Activated naive CD4-positive, alpha-beta T cell treated with Interleukin-2 at 50 U/mL for 16 hours (primary cell): ENCODE data around the gene TMEM38B.
"Not testable (repeated sequence)": the region's sequence is repeated elsewhere in the genome, so short reads cannot be mapped to it uniquely, and the experiment has no call there.

ENCODE experiments used
- DNase-seq: peaks from one replicate; pipeline ENCODE4 v3.0.0-alpha.2; 2020

TMEM38B gene

GRCh38 chr9:105728230-105728629, 33.9 kb downstream of the TMEM38B start:
- not testable (repeated sequence) for DNase-seq

GRCh38 chr9:105731420-105731819, 37.1 kb downstream of the TMEM38B start:
- DNase-seq: not testable (repeated sequence)

DNA sequence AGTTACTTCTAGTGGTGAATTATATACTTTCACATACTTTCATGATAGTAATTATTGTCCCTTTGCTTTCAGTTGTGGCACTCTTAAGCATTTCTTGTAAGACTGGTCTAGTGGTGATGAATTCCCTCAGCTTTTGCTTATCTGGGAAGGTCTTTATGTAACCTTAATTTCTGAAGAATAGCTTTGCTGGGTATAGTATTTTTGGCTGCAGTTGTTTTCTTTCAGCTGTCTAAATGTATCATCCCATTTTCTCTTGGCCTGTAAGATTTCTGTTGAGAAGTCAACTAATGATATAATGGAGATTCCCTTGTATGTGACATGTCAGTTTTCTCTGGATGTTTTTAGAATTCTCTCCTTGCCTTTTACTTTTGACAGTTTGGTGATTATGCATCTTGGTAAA, 41.0 kb downstream of the TMEM38B start:
- DNase-seq: no peak

DNA sequence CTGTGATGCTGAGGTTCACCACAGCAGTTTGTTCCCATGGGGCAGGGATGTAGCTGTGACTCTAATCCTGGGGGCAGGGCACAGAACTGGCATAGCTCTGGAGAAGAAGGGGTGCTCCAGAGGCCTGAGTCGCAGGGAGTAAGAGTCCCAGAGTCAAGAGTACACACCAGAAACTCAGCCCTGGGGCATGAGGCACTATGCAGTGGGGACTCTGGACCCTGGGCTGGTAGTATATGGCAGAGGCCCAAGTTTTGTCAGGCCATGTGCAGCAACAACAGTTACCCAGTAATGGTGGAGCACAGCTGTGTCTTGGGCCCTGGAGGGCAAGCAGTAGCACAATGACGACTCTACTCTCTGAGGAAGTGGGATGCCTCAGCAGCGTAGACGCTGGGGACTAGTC, 42.9 kb downstream of the TMEM38B start:
- DNase-seq: no peak

DNA sequence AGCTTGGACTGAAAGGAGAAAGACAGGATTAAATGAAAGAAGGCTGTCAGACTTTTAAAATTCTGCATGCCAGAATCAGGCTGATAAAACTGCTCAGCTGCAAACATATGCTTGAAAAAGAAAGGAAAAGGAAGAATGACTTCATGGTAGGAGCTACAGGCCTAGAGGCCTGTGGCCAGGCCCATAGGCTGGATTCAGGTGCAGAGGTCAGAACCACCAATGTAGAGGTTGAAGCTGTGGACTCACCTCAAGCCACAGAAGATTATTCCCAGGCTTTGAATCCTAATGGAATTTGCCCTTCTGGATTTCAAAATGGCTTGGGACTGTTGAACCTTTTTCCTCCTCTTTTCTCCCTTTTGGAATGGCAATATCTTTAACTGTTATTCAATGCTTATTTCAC, 47.7 kb downstream of the TMEM38B start:
- DNase-seq: no peak

DNA sequence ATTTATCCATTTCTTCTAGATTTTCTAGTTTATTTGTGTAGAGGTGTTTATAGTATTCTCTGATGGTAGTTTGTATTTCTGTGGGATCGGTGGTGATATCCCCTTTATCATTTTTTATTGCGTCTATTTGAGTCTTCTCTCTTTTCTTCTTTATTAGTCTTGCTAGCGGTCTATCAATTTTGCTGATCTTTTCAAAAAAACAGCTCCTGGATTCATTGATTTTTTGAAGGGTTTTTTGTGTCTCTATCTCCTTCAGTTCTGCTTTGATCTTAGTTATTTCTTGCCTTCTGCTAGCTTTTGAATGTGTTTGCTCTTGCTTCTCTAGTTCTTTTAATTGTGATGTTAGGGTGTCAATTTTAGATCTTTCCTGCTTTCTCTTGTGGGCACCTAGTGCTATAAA, 53.0 kb downstream of the TMEM38B start:
- DNase-seq: not testable (repeated sequence)

DNA sequence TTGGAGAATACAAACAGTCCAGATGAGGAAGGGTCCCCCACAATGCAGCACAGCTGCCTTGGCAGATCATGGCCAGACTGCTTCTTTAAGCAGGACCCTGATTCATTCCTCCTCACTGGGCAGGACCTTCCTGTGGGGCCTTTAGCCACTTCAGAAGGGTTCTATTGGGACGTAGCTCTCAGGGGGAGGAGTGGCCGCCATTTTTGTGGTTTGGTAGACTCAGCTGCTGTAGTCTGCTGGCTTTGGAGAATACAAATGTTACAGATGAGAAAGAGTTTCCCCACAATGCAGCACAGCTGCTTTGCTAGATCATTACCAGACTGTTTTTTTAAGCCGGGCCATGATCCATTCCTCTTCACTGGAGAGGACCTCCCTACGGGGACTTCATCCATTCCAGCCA, 57.4 kb downstream of the TMEM38B start:
- DNase-seq: no peak

DNA sequence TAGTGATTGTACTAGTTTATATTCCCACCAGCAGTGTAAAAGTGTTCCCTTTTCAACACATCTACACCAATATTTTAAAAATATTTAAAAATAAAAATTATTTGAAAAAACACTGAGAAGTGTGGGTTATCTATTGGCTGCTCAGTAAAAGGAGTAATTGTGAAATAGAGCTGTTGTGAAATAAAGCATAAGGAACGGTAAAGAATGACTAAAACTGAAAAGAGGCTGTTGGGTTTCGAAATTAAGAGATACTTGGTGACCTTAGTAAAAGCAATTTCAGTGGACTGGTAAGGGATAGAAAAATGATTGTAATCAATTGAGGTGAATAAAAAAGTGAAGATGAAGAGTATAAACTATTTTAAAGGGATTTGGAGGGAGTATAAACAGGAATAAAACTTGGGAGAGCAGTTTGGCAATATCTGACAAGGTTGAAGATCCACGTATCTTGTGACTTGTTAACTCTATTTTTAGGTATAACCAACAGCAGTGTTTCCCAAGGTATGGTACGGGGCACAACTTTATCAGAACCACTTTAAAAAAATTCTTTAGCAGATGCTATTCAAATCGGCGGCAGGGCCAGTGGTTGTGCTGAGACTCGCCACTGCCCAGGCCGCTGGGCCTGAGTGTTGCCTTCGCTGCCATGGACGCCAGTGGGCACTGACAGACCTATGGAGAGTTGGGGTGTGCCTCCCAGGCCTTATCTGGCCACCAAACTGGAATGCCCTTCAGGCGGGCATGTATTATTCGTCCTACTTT, 63.3 kb downstream of the TMEM38B start:
- no peak for DNase-seq

GRCh38 chr9:105760053-105760452, 65.7 kb downstream of the TMEM38B start:
- DNase-seq: no peak

- not testable (repeated sequence) for DNase-seq
These were observed 88.5 kb downstream of the TMEM38B start for GRCh38 chr9:105782561-105783494.

GRCh38 chr9:105783495-105783872, 89.1 kb downstream of the TMEM38B start:
- not testable (repeated sequence) for DNase-seq

GRCh38 chr9:105786796-105787195, 92.5 kb downstream of the TMEM38B start:
- DNase-seq: not testable (repeated sequence)

- no peak for DNase-seq
These were observed 121.9 kb downstream of the TMEM38B start for GRCh38 chr9:105816202-105816744.

GRCh38 chr9:105816981-105817380, 122.6 kb downstream of the TMEM38B start:
- DNase-seq: no peak

DNA sequence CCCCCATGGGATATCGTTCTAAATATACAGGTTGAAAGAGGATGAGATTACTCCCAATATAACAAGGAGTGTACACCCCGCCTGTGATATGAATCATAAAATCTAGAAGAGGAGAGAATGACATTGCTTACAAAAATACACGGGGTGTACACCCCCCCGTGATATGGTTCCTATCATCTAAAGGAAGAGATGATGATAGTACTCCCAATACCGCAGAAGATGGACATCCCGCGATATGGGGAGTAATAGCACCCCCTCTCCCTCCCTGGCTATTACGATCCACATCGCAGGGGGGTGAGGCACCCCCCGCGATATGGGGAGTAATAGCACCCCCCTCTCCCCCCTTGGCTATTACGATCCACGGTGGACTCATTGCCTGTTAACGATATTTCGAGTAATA, 124.6 kb downstream of the TMEM38B start:
- DNase-seq: no peak

- no peak for DNase-seq
These were observed 128.5 kb downstream of the TMEM38B start for GRCh38 chr9:105822814-105823213.
